Measurements from ENCODE around the gene SFXN5.
"Not testable (repeated sequence)": the region's sequence is repeated elsewhere in the genome, so short reads cannot be mapped to it uniquely, and the experiment has no call there.

The SFXN5 gene

GRCh38 chr2:73100956-73101355 lies 29.4 kb upstream of the SFXN5 start:
- DNase-seq: no peak

DNA sequence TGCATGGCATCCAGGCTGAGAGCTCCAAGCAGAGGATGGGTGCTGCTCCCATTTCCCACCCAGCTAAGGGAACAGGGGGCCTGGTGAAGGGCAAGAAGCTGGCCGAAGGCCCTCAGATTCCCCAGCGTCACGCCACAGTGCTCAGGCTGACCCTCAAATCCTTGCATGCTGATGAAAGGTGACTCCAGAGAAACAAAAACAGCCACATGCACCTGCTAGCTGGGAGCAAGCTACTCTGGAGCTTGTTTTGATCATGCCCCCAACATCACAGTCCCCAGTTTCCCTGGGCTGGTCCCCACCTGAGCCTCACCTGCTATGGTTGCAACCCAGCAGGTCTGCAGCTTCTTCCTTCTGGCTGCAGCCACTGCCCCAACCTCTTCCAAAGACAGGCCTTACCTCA lies 28.0 kb upstream of the SFXN5 start:
- no peak for DNase-seq

DNA sequence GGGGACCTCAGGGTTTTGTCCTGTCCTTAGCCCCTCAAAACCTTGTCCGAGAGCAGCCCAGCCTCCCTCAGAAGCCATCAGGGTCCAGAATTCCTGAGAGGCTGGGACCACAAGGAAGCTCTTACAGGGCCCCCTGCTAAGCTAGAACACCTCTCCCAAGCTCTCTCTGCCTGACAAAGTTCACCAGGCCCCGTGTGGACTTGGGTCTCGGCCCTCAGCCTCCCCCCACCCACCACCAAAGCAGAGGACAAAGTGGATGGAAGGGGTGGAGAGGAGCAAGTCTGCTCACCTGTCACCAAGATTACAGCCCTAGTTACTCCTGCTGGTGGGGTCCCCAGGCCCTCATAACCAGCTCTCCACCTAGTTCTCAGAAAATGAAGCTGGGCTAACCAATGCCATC lies 24.4 kb upstream of the SFXN5 start:
- no peak for DNase-seq

DNA sequence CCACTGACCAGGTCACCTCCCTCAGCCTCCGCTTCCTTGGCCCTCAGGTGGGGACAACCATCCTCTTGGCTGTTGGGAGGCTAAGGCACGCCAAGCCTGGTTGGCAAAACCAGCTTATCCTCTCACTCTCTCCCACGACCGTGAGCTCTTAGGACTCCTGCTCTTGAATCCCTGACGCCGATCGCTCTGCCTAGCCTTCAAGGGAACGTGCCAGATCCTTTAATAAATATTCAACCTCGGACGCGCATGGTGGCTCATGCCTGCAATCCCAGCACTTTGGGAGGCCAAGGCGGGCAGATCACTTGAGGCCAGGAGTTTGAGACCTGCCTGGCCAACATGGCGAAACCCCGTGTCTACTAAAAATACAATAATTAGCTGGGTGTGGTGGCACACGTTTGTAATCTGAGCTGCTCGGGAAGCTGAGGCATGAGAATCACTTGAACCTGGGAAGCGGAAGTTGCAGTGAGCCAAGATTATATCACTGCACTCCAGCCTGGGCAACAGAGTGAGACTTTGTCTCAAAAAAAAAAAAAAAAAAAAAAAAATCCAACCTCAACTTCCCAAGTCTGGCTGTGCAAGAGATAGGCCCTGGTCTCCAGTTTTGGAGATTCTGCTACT lies 22.2 kb upstream of the SFXN5 start:
- DNase-seq: not testable (repeated sequence)

DNA sequence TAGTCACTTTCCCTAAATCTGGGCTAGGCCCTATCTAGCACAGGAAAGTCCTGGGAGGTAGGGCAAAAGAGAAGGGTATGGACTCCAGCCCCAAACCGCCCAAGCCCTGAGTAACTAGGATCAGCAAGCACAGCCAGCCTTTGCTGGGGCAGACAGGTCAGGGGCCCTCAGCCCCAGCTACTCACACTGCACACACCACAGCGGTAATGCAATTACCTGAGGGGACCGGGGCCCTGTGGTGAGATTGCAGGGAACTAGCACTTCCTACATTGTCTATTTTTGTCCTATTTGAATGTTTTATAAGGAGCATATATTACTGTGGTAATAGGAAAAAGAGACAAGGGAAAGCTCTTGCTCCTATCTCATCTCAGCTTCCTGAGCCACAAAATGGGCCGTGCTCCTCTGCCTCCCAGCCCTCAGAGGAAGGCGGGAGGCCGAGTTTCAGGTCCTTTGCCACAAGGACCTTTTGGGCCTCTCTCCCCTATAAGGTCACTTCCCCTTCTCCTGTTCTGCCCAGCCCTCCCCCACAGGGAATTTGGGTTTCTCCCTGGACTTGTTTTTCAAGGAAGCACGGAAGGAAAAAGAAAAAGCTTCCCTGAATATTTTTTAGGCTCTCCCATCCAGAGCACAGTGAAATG lies 20.8 kb upstream of the SFXN5 start:
- DNase-seq: no peak

DNA sequence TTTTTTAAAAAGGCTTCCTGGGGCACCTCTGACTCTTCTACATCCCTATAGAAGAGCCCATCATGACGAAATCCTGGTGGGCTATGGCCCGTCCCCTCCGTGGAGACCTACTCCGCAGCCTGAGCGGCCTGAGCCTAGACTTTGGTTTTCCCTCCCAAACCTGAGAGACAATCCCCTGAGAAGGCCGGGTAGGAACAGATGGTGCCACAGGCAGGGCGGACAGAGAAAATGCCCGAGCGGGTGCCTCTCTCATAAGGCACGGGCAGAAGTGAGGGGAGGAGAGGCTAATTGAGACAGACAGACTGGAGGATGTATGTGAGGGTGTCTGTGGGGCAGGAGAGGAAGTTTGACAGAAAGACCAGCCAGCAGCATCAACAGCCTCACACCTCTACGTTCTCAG lies 20.2 kb upstream of the SFXN5 start:
- DNase-seq: no peak

DNA sequence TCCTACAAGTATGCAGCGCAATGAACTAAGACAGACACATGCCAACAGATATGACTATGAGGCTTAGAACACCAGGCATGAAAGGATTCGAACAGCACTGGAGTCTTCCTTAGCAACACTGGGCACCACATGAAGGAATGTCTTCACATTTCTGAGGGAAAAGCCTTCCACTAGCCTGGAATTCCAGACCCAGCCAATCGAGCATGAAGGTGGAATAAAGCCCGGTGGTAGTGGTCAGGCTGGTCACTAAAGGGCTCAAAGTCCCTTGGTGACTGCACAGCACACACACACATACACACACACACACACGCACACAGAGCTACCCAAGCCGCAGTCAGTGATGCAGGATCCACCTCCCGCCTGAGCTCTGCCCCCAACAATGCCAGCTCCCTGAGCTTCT lies 19.7 kb upstream of the SFXN5 start:
- no peak for DNase-seq

DNA sequence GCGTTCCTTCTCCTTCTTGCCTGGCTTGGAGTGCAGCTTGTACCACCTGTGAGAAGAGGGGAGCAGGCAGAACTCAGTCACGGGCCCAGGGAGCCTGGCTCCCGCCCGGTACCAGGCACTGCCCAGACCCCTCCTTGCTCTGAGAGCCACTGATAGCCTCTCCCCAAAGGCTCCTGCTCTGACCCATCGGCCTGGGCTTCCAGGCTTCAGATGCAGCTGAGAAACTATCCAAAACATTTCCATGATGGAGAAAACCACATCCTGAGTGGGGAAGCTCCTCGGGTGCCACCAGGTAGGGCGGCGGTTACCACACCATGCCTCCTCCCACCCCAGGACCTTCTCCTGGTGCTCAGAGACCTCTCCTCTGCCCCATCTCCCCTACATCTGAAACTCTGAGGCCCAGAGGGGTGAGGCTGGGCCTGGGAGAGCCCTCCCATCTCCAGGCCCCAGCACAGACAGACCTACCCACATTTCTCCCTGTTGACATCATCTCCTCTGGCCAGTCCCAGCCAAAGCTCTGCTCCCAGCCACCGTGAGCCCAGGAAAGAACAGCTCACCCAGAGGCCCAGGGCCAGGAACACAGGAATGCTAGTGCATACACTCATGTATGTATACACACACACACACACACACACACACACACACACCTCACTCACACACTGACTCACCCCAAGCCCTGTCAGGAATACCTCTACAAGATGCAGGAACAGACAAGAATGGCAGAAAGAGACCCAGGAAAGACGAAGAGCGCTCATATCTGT lies 17.9 kb upstream of the SFXN5 start:
- DNase-seq: no peak

- DNase-seq: no peak
Observed at GRCh38 chr2:73088703-73089102, 17.2 kb upstream of the SFXN5 start.

DNA sequence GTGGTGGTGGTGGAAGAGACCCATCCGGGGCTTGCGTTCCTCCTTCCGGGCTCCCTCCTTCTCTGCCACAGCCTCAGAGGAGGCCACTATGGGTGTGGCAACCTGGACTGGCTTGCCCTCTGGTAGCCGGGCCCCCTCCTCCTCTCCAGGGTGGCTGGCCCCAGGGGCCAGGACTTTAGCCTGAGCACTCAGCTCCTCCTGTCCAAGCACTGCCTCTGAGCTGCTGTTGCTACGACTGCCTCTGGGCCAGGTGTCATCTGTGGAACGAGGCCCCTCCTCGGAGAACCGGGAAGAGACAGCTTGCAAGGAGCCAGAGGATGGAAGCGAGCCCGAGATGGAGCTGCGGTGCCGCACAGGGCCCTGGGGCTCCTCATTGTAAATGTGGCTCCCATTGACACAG lies 16.7 kb upstream of the SFXN5 start:
- DNase-seq: no peak

GRCh38 chr2:73087311-73087710 lies 15.8 kb upstream of the SFXN5 start:
- no peak for DNase-seq

GRCh38 chr2:73085691-73086090 lies 14.2 kb upstream of the SFXN5 start:
- DNase-seq: peak; percentile 49 to 78 (median 64)

GRCh38 chr2:73084971-73085370 lies 13.5 kb upstream of the SFXN5 start:
- DNase-seq: no peak

GRCh38 chr2:73083886-73084800 lies 12.6 kb upstream of the SFXN5 start:
- no peak for DNase-seq

DNA sequence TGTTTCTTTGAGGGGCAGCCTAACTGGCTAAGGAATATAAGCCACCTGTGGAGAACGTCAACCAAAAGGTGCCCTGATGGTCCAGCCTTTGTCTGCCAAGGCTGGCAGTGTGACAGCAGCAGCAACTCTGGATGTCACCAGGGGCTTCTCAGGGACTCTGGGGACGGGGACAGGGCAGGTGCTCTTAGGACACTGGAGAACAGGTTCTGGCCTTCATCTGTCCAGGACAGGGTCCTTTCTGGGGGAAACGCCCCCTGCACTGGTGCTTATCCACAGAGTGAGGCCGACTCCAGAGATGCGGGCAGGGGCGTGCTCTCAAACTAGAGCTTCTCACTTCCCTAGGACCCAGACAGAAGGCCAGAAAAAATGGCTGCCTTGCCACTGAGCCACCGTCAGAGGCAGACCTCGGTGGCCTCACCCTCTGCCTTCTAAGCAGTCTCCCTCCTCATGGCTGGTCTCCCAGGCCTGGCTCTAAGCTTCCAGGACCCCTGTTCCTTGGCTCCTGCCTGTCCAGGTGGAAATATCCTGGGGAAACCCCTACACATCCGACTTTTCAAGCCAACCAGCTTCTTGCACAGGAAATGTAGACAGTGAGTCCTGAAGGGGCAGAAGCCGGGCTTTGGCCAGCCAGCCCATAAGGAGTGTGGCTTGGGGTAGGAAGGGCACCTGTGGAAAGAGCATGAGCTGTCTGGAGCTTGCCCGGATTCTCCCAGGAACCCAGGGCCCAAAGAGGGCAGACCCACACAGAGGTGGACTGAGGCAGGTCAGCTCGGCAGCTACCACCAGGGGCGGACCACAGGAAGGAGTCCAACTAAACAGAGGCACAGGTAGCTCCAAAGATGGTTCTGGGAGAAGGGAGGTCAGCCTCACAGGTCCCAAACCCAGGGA lies 11.3 kb upstream of the SFXN5 start:
- DNase-seq: no peak

DNA sequence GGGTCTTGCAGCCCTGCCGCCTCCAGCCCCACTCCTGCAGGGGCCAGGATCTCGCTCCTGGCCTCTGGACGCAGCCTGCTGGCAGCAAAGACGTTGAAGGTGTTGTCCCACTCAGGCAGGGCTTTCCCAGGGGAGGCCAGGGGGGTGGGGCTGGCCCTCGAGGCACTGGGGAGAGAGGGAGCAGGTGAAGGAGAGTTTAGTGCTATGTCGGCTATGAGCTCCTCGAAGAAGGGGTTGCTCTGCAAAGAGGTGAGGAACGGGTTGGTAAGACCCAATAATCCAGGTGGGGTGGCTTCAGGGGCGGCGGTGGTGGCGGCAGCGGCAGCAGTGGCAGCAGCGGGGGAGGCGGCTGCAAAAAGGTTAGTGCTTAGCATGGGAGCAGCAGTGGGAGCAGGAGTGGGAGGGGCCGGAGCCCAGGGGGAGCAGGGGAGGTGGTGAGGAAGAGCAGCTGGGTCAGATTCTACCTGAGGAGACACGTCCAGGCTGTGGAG lies 9.7 kb upstream of the SFXN5 start:
- DNase-seq: no peak

DNA sequence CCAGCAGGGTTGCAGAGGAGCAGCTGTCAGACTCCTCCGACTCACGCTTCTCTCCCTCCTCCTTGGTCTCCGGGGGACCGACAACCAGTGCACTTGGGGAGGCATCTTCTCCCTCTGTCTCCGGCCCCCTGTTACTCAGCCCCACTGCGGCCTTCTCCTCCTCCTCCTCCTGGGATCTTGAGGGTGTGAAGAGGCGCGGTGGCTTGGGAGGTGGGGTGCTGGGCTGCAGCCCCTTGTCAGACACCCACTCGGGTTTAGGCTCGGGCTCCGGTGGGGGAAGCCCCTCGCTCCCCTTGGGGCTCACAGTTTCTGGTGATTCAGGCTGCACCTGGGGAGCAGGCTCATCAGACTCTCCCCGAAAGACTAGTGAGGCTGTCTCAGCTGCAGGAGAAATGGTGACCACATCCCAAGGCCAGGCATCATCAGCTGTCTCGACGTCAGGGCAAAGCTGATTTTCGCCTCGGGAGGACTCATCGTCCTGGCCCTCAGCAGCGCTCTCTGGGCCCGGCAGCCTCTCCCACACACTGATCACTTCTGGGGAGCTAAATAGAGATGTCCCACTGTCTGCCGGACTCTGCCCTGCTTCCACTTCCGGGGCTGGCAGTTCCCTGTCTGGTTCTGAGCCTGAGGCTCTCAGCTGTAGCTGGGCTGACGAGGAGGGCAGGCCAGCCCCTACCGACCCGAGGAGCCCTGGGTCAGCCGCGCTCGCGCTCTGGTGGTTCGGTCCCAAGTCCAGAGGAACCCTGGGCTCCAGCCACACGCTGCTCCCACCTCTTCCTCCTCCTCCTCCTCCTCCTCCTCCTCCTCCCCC lies 9.0 kb upstream of the SFXN5 start:
- no peak for DNase-seq

DNA sequence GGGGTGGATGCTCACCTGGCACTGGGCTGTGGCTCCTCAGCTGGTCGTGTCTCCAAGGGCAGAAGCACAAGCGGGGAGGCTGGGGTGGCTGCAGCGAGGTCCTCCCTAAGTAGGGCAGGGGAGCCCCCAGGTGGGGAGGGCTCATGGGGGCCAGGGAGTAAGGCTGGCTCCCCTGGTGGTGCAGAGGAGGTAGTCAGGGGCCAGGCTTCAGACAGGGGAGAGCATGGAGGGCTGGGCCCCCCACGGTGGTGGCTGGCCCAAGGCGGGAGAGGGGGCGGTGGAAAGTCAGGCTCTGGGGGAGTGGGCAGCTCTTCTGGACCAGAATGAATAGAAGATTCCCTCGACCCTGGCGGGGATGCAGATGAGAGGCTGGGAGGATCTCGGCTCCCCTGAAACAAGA lies 8.1 kb upstream of the SFXN5 start:
- DNase-seq: no peak

- no peak for DNase-seq
Observed at GRCh38 chr2:73078457-73079411, 7.2 kb upstream of the SFXN5 start.

DNA sequence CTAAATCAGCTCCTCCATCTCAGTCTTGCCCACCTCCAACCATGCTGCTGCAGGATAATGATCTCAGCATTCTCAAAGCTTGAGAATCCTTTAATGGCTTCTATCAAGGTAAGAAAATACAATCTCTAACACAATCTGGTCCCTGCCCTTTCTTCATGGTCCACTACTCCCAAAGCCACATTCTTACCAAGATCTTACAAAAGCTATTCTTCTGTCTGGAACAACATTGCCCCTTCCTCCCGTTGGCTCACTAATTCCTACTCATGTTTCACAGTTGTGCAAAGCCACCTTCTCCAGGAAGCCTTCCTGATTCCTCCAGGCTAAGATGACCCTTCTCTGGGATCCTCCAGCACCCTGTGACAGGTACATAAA lies 5.9 kb upstream of the SFXN5 start:
- DNase-seq: no peak
